Measurements from ENCODE around the gene STMP1. TPM values are rescaled to one million over a fixed set of nuclear protein-coding genes. Genes with fewer than 3 reads are reported as not detected.
A peak's percentile ranks its signal among the peaks of the same experiment; 100 is the strongest.

The STMP1 gene
- total RNA-seq, 1 experiment from 2014 or later, result 26.1 TPM

GRCh38 chr7:135670179-135670578, 7.9 kb downstream of the STMP1 start:
- H3K27me3 Mint-ChIP-seq (ENCODE audit: low read depth), result no peaks in the 10 kb centered on the region
- DNase-seq (ENCODE audit: low spot score), result no peak
- no peak overlapping the region for H3K4me3 Mint-ChIP-seq
- POLR2A ChIA-PET, result no interaction called here
- H3K4me1 Mint-ChIP-seq, result peaks cover 7% of the 10 kb centered on the region
- H3K27ac Mint-ChIP-seq, result no peak overlapping the region
- CTCF ChIA-PET, result interaction anchor here (0.6 to 1.1 kb wide), 4 partner anchors 41 to 459 kb away, joined by 3 to 5 read pairs (median 4); partner anchors contain the start of gene WDR91
- TF ChIP-seq ZNF281 (CRISPR knock-in tag; IDR thresholded peaks at IDR 0.05), result no peak
- no peak for TF ChIP-seq SP1 (CRISPR knock-in tag; conservative IDR thresholded peaks at IDR 0.05)
- no peak for TF ChIP-seq TEAD4 (CRISPR knock-in tag; IDR thresholded peaks at IDR 0.05)
- no peak for TF ChIP-seq ZSCAN18 (CRISPR knock-in tag; IDR thresholded peaks at IDR 0.05)
- no peak for TF ChIP-seq STAT6 (CRISPR knock-in tag; conservative IDR thresholded peaks at IDR 0.05; ENCODE audit: low read depth)
- no peak for TF ChIP-seq EMX1 (CRISPR knock-in tag; IDR thresholded peaks at IDR 0.05)
- TF ChIP-seq AFF4 (CRISPR knock-in tag; IDR thresholded peaks at IDR 0.05; ENCODE audit: borderline replicate concordance), result no peak
- no peak for TF ChIP-seq E2F5 (CRISPR knock-in tag; IDR thresholded peaks at IDR 0.05)
- peaks cover 35% of the 10 kb centered on the region for H3K36me3 Mint-ChIP-seq
- ATAC-seq, result no peak
- H3K9me3 Mint-ChIP-seq, result peaks cover 14% of the 10 kb centered on the region

- no peaks in the 10 kb centered on the region for H3K27me3 Mint-ChIP-seq (ENCODE audit: low read depth)
- TF ChIP-seq USF2 (CRISPR knock-in tag; IDR thresholded peaks at IDR 0.05) (no peak), CTCF (IDR thresholded peaks at IDR 0.05) (peak; percentile 56)
- peak; percentile 81 for ATAC-seq
- H3K4me1 Mint-ChIP-seq, result peaks cover 7% of the 10 kb centered on the region
- H3K27ac Mint-ChIP-seq, result peak overlapping the region; percentile 49; the same call in 1 of the 2 replicates
- CTCF ChIA-PET, result interaction anchor here (0.7 to 5.1 kb wide), 26 partner anchors 8 to 398 kb away, joined by 3 to 24 read pairs (median 5); partner anchors contain the start of genes SLC13A4 and STMP1
- no peak overlapping the region for H3K4me3 Mint-ChIP-seq
- POLR2A ChIA-PET, result interaction anchor here (1.3 kb wide), 1 partner anchor 10 kb away, joined by 4 read pairs; the partner anchor contains the start of gene STMP1
- peaks cover 12% of the 10 kb centered on the region for H3K9me3 Mint-ChIP-seq
- H3K36me3 Mint-ChIP-seq, result peaks cover 33% of the 10 kb centered on the region
- no peak for DNase-seq (ENCODE audit: low spot score)
Measured at GRCh38 chr7:135672560-135673359, 10.4 kb downstream of the STMP1 start.

Data from WTC11 (cell line).